ENCODE results near the gene TRMT6. TPM values are rescaled to one million over a fixed set of nuclear protein-coding genes. Genes with fewer than 3 reads are reported as not detected.

Gene TRMT6
- polyA plus RNA-seq, 1 of the 3 experiments (the other 2 are of a cell fraction): 16.1 TPM

DNA sequence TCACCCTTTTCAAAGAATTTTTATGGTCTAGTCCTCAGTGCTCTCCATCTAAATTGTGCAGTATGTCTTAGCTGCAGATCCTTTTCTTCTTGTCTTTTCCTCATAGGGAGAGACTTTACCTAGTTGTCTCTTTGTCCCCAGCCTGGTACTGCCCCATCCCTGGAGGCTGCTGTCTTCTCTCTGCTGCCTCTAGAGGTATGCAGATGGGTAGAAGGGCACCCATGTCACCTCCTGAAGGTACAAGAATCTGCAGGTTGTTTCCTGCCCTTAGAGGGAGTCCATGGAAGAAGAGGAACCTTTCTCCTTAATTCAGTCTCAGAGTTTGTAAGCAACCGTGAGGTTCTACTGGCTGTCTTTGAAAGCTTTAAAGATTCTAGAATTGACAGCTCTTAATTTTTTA is 39.2 kb upstream of the TRMT6 start:
- ChIA-PET POLR2A (no interaction called here), CTCF (interaction anchor here (0.9 to 1.6 kb wide), 2 partner anchors 13 to 87 kb away, joined by 3 to 4 read pairs; no protein-coding TSS in a partner anchor)
- Histone ChIP-seq H3K79me2 (ENCODE audit: insufficient read depth) (no peaks in the 10 kb centered on the region), H3K27me3 (ENCODE audit: insufficient read depth) (no peaks in the 10 kb centered on the region), H3F3A (replicated peaks; ENCODE audit: insufficient read depth) (peaks cover 25% of the 10 kb centered on the region), H3K9ac (no peak overlapping the region), H3K4me2 (no peak overlapping the region), H4K20me1 (ENCODE audit: insufficient read depth) (no peaks in the 10 kb centered on the region), H3K36me3 (replicated peaks in 1 of 2; ENCODE audit: control insufficient read depth in 1 of 2, insufficient read depth in 2 of 2, low read length in 1 of 2) (peaks cover 13 to 31% of the 10 kb centered on the region in 2 experiments), H3K4me1 (ENCODE audit: control insufficient read depth in 1 of 2, insufficient read depth in 2 of 2, low read depth in 1 of 2, low read length in 1 of 2) (peaks cover 0 to 14% of the 10 kb centered on the region in 2 experiments; a peak in 3 of 4 replicates), H2AFZ (ENCODE audit: low read depth) (no peak overlapping the region), H3K9me3 (no peaks in the 10 kb centered on the region), H3K9me2 (no peaks in the 10 kb centered on the region; the same call in 1 of the 2 replicates), H3K4me3 (ENCODE audit: low read depth in 2 of 2, low read length in 1 of 2) (no peak overlapping the region), H3K27ac (ENCODE audit: low read depth in 2 of 2, low read length in 1 of 2) (no peak overlapping the region)
- no peak for TF ChIP-seq GABPA (IDR thresholded peaks at IDR 0.05; ENCODE audit: low read depth)
- TF ChIP-seq, protein P1, sequence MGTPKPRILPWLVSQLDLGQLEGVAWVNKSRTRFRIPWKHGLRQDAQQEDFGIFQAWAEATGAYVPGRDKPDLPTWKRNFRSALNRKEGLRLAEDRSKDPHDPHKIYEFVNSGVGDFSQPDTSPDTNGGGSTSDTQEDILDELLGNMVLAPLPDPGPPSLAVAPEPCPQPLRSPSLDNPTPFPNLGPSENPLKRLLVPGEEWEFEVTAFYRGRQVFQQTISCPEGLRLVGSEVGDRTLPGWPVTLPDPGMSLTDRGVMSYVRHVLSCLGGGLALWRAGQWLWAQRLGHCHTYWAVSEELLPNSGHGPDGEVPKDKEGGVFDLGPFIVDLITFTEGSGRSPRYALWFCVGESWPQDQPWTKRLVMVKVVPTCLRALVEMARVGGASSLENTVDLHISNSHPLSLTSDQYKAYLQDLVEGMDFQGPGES (IDR thresholded peaks at IDR 0.05; ENCODE audit: low read depth, low read length): no peak
- no peak for TF ChIP-seq TCF12 (IDR thresholded peaks at IDR 0.05)
- no peak for TF ChIP-seq SMC3 (IDR thresholded peaks at IDR 0.05; ENCODE audit: low read depth, low read length)
- no peak for TF ChIP-seq FOSL2 (IDR thresholded peaks at IDR 0.05; ENCODE audit: borderline replicate concordance, low read depth)
- no peak for TF ChIP-seq MXI1 (IDR thresholded peaks at IDR 0.05; ENCODE audit: low read depth, low read length)
- no peak for TF ChIP-seq NRF1 (IDR thresholded peaks at IDR 0.05; ENCODE audit: low read depth, low read length)
- no peak for TF ChIP-seq YY1 (IDR thresholded peaks at IDR 0.05; ENCODE audit: low read depth)
- no peak for TF ChIP-seq ELF1 (IDR thresholded peaks at IDR 0.05)
- WGBS (ENCODE audit: low lambda C conversion rate): 95% methylated on average over 1 of the region's 1 CpG
- no peak for DNase-seq

DNA sequence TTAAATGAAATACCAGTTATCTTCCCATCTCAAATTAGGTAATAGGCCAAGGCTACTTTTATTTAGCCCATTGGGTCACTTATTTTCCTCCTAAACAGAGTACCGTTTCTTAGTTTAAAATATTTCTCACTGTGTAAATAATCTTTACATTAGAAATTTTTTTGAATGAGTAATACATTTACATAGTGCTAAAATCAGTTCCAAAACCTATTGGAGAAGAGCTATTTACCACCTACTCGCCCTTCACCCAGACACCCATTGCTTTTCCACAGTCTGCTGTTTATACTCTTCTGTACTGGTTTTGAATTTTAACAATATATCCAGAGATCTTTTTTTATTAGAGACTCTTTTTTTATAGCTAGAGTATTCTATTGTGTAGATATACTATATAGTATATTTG is 37.0 kb upstream of the TRMT6 start:
- no peaks in the 10 kb centered on the region for H3K27me3 ChIP-seq (ENCODE audit: insufficient read depth)

More for the DNA sequence above, 37.0 kb upstream of the TRMT6 start:
- H2AFZ ChIP-seq (ENCODE audit: low read depth): no peak overlapping the region
- no peak for DNase-seq
- peaks cover 4 to 32% of the 10 kb centered on the region in 2 experiments for H3K36me3 ChIP-seq (replicated peaks in 1 of 2; ENCODE audit: control insufficient read depth in 1 of 2, insufficient read depth in 2 of 2, low read length in 1 of 2)
- no peak overlapping the region for H3K27ac ChIP-seq (ENCODE audit: low read depth in 2 of 2, low read length in 1 of 2)
- no peak overlapping the region for H3K9ac ChIP-seq
- H3K4me1 ChIP-seq (ENCODE audit: control insufficient read depth in 1 of 2, insufficient read depth in 2 of 2, low read depth in 1 of 2, low read length in 1 of 2): peaks cover 0 to 14% of the 10 kb centered on the region in 2 experiments; a peak in 3 of 4 replicates
- 92% methylated on average over 2 of the region's 2 CpGs for WGBS (ENCODE audit: low lambda C conversion rate)
- H3K4me2 ChIP-seq: no peak overlapping the region
- H3F3A ChIP-seq (replicated peaks; ENCODE audit: insufficient read depth): peaks cover 16% of the 10 kb centered on the region
- no peak overlapping the region for H3K4me3 ChIP-seq (ENCODE audit: low read depth in 2 of 2, low read length in 1 of 2)
- TF ChIP-seq PBX3 (IDR thresholded peaks at IDR 0.05) (no peak), CHD2 (IDR thresholded peaks at IDR 0.05; ENCODE audit: low read length, partially characterized antibody) (no peak), EZH2phosphoT487 (IDR thresholded peaks at IDR 0.05; ENCODE audit: borderline replicate concordance, low read depth) (no peak), SIN3A (IDR thresholded peaks at IDR 0.05; ENCODE audit: borderline replicate concordance, low read depth, low read length) (no peak), RXRA (IDR thresholded peaks at IDR 0.05; ENCODE audit: borderline replicate concordance, low read depth) (no peak), RCOR1 (IDR thresholded peaks at IDR 0.05; ENCODE audit: low read length) (no peak), GABPA (IDR thresholded peaks at IDR 0.05; ENCODE audit: low read depth) (no peak)
- TF ChIP-seq, protein P2, sequence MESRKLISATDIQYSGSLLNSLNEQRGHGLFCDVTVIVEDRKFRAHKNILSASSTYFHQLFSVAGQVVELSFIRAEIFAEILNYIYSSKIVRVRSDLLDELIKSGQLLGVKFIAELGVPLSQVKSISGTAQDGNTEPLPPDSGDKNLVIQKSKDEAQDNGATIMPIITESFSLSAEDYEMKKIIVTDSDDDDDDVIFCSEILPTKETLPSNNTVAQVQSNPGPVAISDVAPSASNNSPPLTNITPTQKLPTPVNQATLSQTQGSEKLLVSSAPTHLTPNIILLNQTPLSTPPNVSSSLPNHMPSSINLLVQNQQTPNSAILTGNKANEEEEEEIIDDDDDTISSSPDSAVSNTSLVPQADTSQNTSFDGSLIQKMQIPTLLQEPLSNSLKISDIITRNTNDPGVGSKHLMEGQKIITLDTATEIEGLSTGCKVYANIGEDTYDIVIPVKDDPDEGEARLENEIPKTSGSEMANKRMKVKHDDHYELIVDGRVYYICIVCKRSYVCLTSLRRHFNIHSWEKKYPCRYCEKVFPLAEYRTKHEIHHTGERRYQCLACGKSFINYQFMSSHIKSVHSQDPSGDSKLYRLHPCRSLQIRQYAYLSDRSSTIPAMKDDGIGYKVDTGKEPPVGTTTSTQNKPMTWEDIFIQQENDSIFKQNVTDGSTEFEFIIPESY (IDR thresholded peaks at IDR 0.05; ENCODE audit: borderline replicate concordance, low read depth): no peak
- TF ChIP-seq, protein P3, sequence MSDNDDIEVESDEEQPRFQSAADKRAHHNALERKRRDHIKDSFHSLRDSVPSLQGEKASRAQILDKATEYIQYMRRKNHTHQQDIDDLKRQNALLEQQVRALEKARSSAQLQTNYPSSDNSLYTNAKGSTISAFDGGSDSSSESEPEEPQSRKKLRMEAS (IDR thresholded peaks at IDR 0.05; ENCODE audit: low read depth): no peak
- H4K20me1 ChIP-seq (ENCODE audit: insufficient read depth): no peaks in the 10 kb centered on the region
- H3K9me3 ChIP-seq: no peaks in the 10 kb centered on the region
- POLR2A ChIA-PET: no interaction called here
- H3K9me2 ChIP-seq: no peaks in the 10 kb centered on the region; the same call in 1 of the 2 replicates
- H3K79me2 ChIP-seq (ENCODE audit: insufficient read depth): no peaks in the 10 kb centered on the region
- CTCF ChIA-PET: no interaction called here
